ENCODE results near the gene CYP4Z1.
"Not testable (repeated sequence)": the region's sequence is repeated elsewhere in the genome, so short reads cannot be mapped to it uniquely, and the experiment has no call there.

Gene CYP4Z1

GRCh38 chr1:47089356-47089755 is 22.3 kb downstream of the CYP4Z1 start:
- H3K27me3 ChIP-seq (ENCODE audit: insufficient read depth, low read length); H3K4me3 ChIP-seq (ENCODE audit: low read length); H3K36me3 ChIP-seq (ENCODE audit: insufficient read depth, low read depth, low read length); H3K27ac ChIP-seq (ENCODE audit: low read length); H3K9ac ChIP-seq (ENCODE audit: low read depth, low read length); H3K9me3 ChIP-seq (ENCODE audit: insufficient read depth, low read depth, low read length); H3K4me1 ChIP-seq (ENCODE audit: insufficient read depth, low read length): not testable (repeated sequence)

- not testable (repeated sequence) for H3K27me3 ChIP-seq (ENCODE audit: insufficient read depth, low read length); H3K9ac ChIP-seq (ENCODE audit: low read depth, low read length); H3K4me3 ChIP-seq (ENCODE audit: low read length); H3K27ac ChIP-seq (ENCODE audit: low read length); H3K36me3 ChIP-seq (ENCODE audit: insufficient read depth, low read depth, low read length); H3K4me1 ChIP-seq (ENCODE audit: insufficient read depth, low read length); H3K9me3 ChIP-seq (ENCODE audit: insufficient read depth, low read depth, low read length)
Measured at GRCh38 chr1:47091476-47091875, 24.4 kb downstream of the CYP4Z1 start.

GRCh38 chr1:47104816-47105215 is 37.8 kb downstream of the CYP4Z1 start:
- Histone ChIP-seq H3K4me3 (ENCODE audit: low read length) (no peak overlapping the region), H3K9me3 (ENCODE audit: insufficient read depth, low read depth, low read length) (no peaks in the 10 kb centered on the region), H3K4me1 (ENCODE audit: insufficient read depth, low read length) (0 out of 2 replicates have a peak, but pooled peaks cover 3% of the 10 kb centered on the region), H3K9ac (ENCODE audit: low read depth, low read length) (no peak overlapping the region), H3K27ac (ENCODE audit: low read length) (no peak overlapping the region), H3K36me3 (ENCODE audit: insufficient read depth, low read depth, low read length) (no peaks in the 10 kb centered on the region), H3K27me3 (ENCODE audit: insufficient read depth, low read length) (no peaks in the 10 kb centered on the region)

GRCh38 chr1:47106792-47107191 is 39.8 kb downstream of the CYP4Z1 start:
- Histone ChIP-seq H3K9me3 (ENCODE audit: insufficient read depth, low read depth, low read length) (no peaks in the 10 kb centered on the region), H3K27ac (ENCODE audit: low read length) (no peak overlapping the region), H3K27me3 (ENCODE audit: insufficient read depth, low read length) (no peaks in the 10 kb centered on the region), H3K9ac (ENCODE audit: low read depth, low read length) (no peak overlapping the region), H3K36me3 (ENCODE audit: insufficient read depth, low read depth, low read length) (no peaks in the 10 kb centered on the region), H3K4me1 (ENCODE audit: insufficient read depth, low read length) (0 out of 2 replicates have a peak, but pooled peaks cover 3% of the 10 kb centered on the region), H3K4me3 (ENCODE audit: low read length) (no peak overlapping the region)

GRCh38 chr1:47107851-47108574 is 41.0 kb downstream of the CYP4Z1 start:
- H3K27ac ChIP-seq (ENCODE audit: low read length); H3K4me3 ChIP-seq (ENCODE audit: low read length); H3K9ac ChIP-seq (ENCODE audit: low read depth, low read length): not testable (repeated sequence)

GRCh38 chr1:47109482-47109881 is 42.5 kb downstream of the CYP4Z1 start:
- H3K36me3 ChIP-seq (ENCODE audit: insufficient read depth, low read depth, low read length); H3K27me3 ChIP-seq (ENCODE audit: insufficient read depth, low read length); H3K9ac ChIP-seq (ENCODE audit: low read depth, low read length); H3K9me3 ChIP-seq (ENCODE audit: insufficient read depth, low read depth, low read length); H3K27ac ChIP-seq (ENCODE audit: low read length); H3K4me1 ChIP-seq (ENCODE audit: insufficient read depth, low read length); H3K4me3 ChIP-seq (ENCODE audit: low read length): not testable (repeated sequence)

More at GRCh38 chr1:47107851-47108574, 41.0 kb downstream of the CYP4Z1 start:
- H3K27me3 ChIP-seq (ENCODE audit: insufficient read depth, low read length); H3K9me3 ChIP-seq (ENCODE audit: insufficient read depth, low read depth, low read length); H3K36me3 ChIP-seq (ENCODE audit: insufficient read depth, low read depth, low read length); H3K4me1 ChIP-seq (ENCODE audit: insufficient read depth, low read length): not testable (repeated sequence)

- no peak overlapping the region for H3K27ac ChIP-seq (ENCODE audit: low read length)
- no peak overlapping the region for H3K4me3 ChIP-seq (ENCODE audit: low read length)
- no peaks in the 10 kb centered on the region for H3K36me3 ChIP-seq (ENCODE audit: insufficient read depth, low read depth, low read length)
- H3K27me3 ChIP-seq (ENCODE audit: insufficient read depth, low read length) = no peaks in the 10 kb centered on the region
- H3K9ac ChIP-seq (ENCODE audit: low read depth, low read length) = peak overlapping the region; percentile 13; the same call in 1 of the 2 replicates
- H3K4me1 ChIP-seq (ENCODE audit: insufficient read depth, low read length) = peaks cover 3% of the 10 kb centered on the region; the same call in 1 of the 2 replicates
- no peaks in the 10 kb centered on the region for H3K9me3 ChIP-seq (ENCODE audit: insufficient read depth, low read depth, low read length)
Measured at GRCh38 chr1:47113178-47113577, 46.1 kb downstream of the CYP4Z1 start.

GRCh38 chr1:47121039-47121438 is 54.0 kb downstream of the CYP4Z1 start:
- not testable (repeated sequence) for H3K9ac ChIP-seq (ENCODE audit: low read depth, low read length); H3K9me3 ChIP-seq (ENCODE audit: insufficient read depth, low read depth, low read length); H3K4me3 ChIP-seq (ENCODE audit: low read length); H3K4me1 ChIP-seq (ENCODE audit: insufficient read depth, low read length); H3K27me3 ChIP-seq (ENCODE audit: insufficient read depth, low read length); H3K27ac ChIP-seq (ENCODE audit: low read length); H3K36me3 ChIP-seq (ENCODE audit: insufficient read depth, low read depth, low read length)

- not testable (repeated sequence) for H3K36me3 ChIP-seq (ENCODE audit: insufficient read depth, low read depth, low read length); H3K4me1 ChIP-seq (ENCODE audit: insufficient read depth, low read length); H3K4me3 ChIP-seq (ENCODE audit: low read length); H3K9ac ChIP-seq (ENCODE audit: low read depth, low read length); H3K9me3 ChIP-seq (ENCODE audit: insufficient read depth, low read depth, low read length); H3K27ac ChIP-seq (ENCODE audit: low read length); H3K27me3 ChIP-seq (ENCODE audit: insufficient read depth, low read length)
Measured at GRCh38 chr1:47124834-47125233, 57.8 kb downstream of the CYP4Z1 start.

GRCh38 chr1:47126997-47127396 is 60.0 kb downstream of the CYP4Z1 start:
- not testable (repeated sequence) for H3K9ac ChIP-seq (ENCODE audit: low read depth, low read length); H3K4me3 ChIP-seq (ENCODE audit: low read length); H3K9me3 ChIP-seq (ENCODE audit: insufficient read depth, low read depth, low read length); H3K4me1 ChIP-seq (ENCODE audit: insufficient read depth, low read length); H3K36me3 ChIP-seq (ENCODE audit: insufficient read depth, low read depth, low read length); H3K27ac ChIP-seq (ENCODE audit: low read length); H3K27me3 ChIP-seq (ENCODE audit: insufficient read depth, low read length)

GRCh38 chr1:47128221-47128620 is 61.2 kb downstream of the CYP4Z1 start:
- Histone ChIP-seq H3K27me3 (ENCODE audit: insufficient read depth, low read length) (no peaks in the 10 kb centered on the region), H3K4me3 (ENCODE audit: low read length) (no peak overlapping the region), H3K4me1 (ENCODE audit: insufficient read depth, low read length) (peaks cover 8% of the 10 kb centered on the region; the same call in 1 of the 2 replicates), H3K36me3 (ENCODE audit: insufficient read depth, low read depth, low read length) (no peaks in the 10 kb centered on the region), H3K9me3 (ENCODE audit: insufficient read depth, low read depth, low read length) (no peaks in the 10 kb centered on the region), H3K9ac (ENCODE audit: low read depth, low read length) (no peak overlapping the region), H3K27ac (ENCODE audit: low read length) (no peak overlapping the region)

- H3K4me3 ChIP-seq (ENCODE audit: low read length); H3K4me1 ChIP-seq (ENCODE audit: insufficient read depth, low read length); H3K36me3 ChIP-seq (ENCODE audit: insufficient read depth, low read depth, low read length); H3K9ac ChIP-seq (ENCODE audit: low read depth, low read length); H3K27me3 ChIP-seq (ENCODE audit: insufficient read depth, low read length); H3K27ac ChIP-seq (ENCODE audit: low read length); H3K9me3 ChIP-seq (ENCODE audit: insufficient read depth, low read depth, low read length): not testable (repeated sequence)
Measured at GRCh38 chr1:47128854-47129253, 61.8 kb downstream of the CYP4Z1 start.
